ENCODE results near the gene GOLGA8A.

The GOLGA8A gene

GRCh38 chr15:34473840-34474239 lies 36.2 kb upstream of the GOLGA8A start:
- TF ChIP-seq EZH2 (optimal IDR thresholded peaks at IDR 0.05; ENCODE audit: low read depth, low read length) (no peak), EZH2phosphoT487 (IDR thresholded peaks at IDR 0.05; ENCODE audit: low read length) (no peak)
- Histone ChIP-seq H3K36me3 (replicated peaks; ENCODE audit: insufficient read depth, low read length) (no peaks in the 10 kb centered on the region), H2AFZ (ENCODE audit: low read length) (no peak overlapping the region), H3K79me2 (ENCODE audit: low read length) (no peaks in the 10 kb centered on the region), H3K4me2 (ENCODE audit: low read depth, low read length) (no peak overlapping the region), H4K20me1 (ENCODE audit: insufficient read depth, low read length) (no peaks in the 10 kb centered on the region), H3K27me3 (replicated peaks; ENCODE audit: insufficient read depth, low read length) (no peaks in the 10 kb centered on the region), H3K9me2 (replicated peaks; ENCODE audit: insufficient read depth, low read length) (no peaks in the 10 kb centered on the region), H3K27ac (ENCODE audit: low read length) (no peak overlapping the region), H3K9ac (ENCODE audit: low read length) (no peak overlapping the region), H3F3A (ENCODE audit: insufficient read depth, low read length) (no peaks in the 10 kb centered on the region; the same call in 1 of the 2 replicates), H3K4me1 (ENCODE audit: low read length) (0 out of 2 replicates have a peak, but pooled peaks cover 5% of the 10 kb centered on the region), H3K4me3 (ENCODE audit: low read length) (no peak overlapping the region), H3K9me3 (replicated peaks; ENCODE audit: insufficient read depth, low read length) (no peaks in the 10 kb centered on the region)
- no peak for DNase-seq

GRCh38 chr15:34472947-34473346 lies 35.3 kb upstream of the GOLGA8A start:
- Histone ChIP-seq H3K4me3 (ENCODE audit: low read length) (no peak overlapping the region), H3K4me2 (ENCODE audit: low read depth, low read length) (no peak overlapping the region), H3K9ac (ENCODE audit: low read length) (no peak overlapping the region), H3K9me2 (replicated peaks; ENCODE audit: insufficient read depth, low read length) (no peaks in the 10 kb centered on the region), H3K27me3 (replicated peaks; ENCODE audit: insufficient read depth, low read length) (no peaks in the 10 kb centered on the region), H3K36me3 (replicated peaks; ENCODE audit: insufficient read depth, low read length) (no peaks in the 10 kb centered on the region), H3K27ac (ENCODE audit: low read length) (no peak overlapping the region), H3K79me2 (ENCODE audit: low read length) (no peaks in the 10 kb centered on the region), H4K20me1 (ENCODE audit: insufficient read depth, low read length) (no peaks in the 10 kb centered on the region), H3F3A (ENCODE audit: insufficient read depth, low read length) (no peaks in the 10 kb centered on the region; the same call in 1 of the 2 replicates), H3K4me1 (ENCODE audit: low read length) (0 out of 2 replicates have a peak, but pooled peaks cover 5% of the 10 kb centered on the region), H2AFZ (ENCODE audit: low read length) (no peak overlapping the region), H3K9me3 (replicated peaks; ENCODE audit: insufficient read depth, low read length) (no peaks in the 10 kb centered on the region)
- TF ChIP-seq EZH2 (optimal IDR thresholded peaks at IDR 0.05; ENCODE audit: low read depth, low read length): no peak
- no peak for TF ChIP-seq CTCF (IDR thresholded peaks at IDR 0.05; ENCODE audit: low read length)
- DNase-seq: no peak

GRCh38 chr15:34470892-34471291 lies 33.3 kb upstream of the GOLGA8A start:
- H4K20me1 ChIP-seq (ENCODE audit: insufficient read depth, low read length): no peaks in the 10 kb centered on the region
- H2AFZ ChIP-seq (ENCODE audit: low read length): no peak overlapping the region
- H3K9me2 ChIP-seq (replicated peaks; ENCODE audit: insufficient read depth, low read length): no peaks in the 10 kb centered on the region
- no peaks in the 10 kb centered on the region for H3K9me3 ChIP-seq (replicated peaks; ENCODE audit: insufficient read depth, low read length)
- H3K27me3 ChIP-seq (replicated peaks; ENCODE audit: insufficient read depth, low read length): no peaks in the 10 kb centered on the region
- H3K4me2 ChIP-seq (ENCODE audit: low read depth, low read length): no peak overlapping the region
- 0 out of 2 replicates have a peak, but pooled peaks cover 5% of the 10 kb centered on the region for H3K4me1 ChIP-seq (ENCODE audit: low read length)
- no peak overlapping the region for H3K27ac ChIP-seq (ENCODE audit: low read length)
- no peaks in the 10 kb centered on the region for H3K79me2 ChIP-seq (ENCODE audit: low read length)
- no peaks in the 10 kb centered on the region for H3K36me3 ChIP-seq (replicated peaks; ENCODE audit: insufficient read depth, low read length)
- TF ChIP-seq EZH2phosphoT487 (IDR thresholded peaks at IDR 0.05; ENCODE audit: low read length) (no peak), CTCF (IDR thresholded peaks at IDR 0.05; ENCODE audit: low read length) (no peak), EZH2 (optimal IDR thresholded peaks at IDR 0.05; ENCODE audit: low read depth, low read length) (no peak)
- H3K4me3 ChIP-seq (ENCODE audit: low read length): no peak overlapping the region
- no peak overlapping the region for H3K9ac ChIP-seq (ENCODE audit: low read length)
- H3F3A ChIP-seq (ENCODE audit: insufficient read depth, low read length): no peaks in the 10 kb centered on the region; the same call in 1 of the 2 replicates
- no peak for DNase-seq

- no peaks in the 10 kb centered on the region for H3K27me3 ChIP-seq (replicated peaks; ENCODE audit: insufficient read depth, low read length)
- H3K4me3 ChIP-seq (ENCODE audit: low read length): no peak overlapping the region
- H3F3A ChIP-seq (ENCODE audit: insufficient read depth, low read length): no peaks in the 10 kb centered on the region; the same call in 1 of the 2 replicates
- H3K9ac ChIP-seq (ENCODE audit: low read length): no peak overlapping the region
- no peaks in the 10 kb centered on the region for H3K9me2 ChIP-seq (replicated peaks; ENCODE audit: insufficient read depth, low read length)
- H2AFZ ChIP-seq (ENCODE audit: low read length): no peak overlapping the region
- no peaks in the 10 kb centered on the region for H3K79me2 ChIP-seq (ENCODE audit: low read length)
- no peak for DNase-seq
- H3K36me3 ChIP-seq (replicated peaks; ENCODE audit: insufficient read depth, low read length): no peaks in the 10 kb centered on the region
- TF ChIP-seq EZH2phosphoT487 (IDR thresholded peaks at IDR 0.05; ENCODE audit: low read length) (no peak), CTCF (IDR thresholded peaks at IDR 0.05; ENCODE audit: low read length) (no peak), EZH2 (optimal IDR thresholded peaks at IDR 0.05; ENCODE audit: low read depth, low read length) (no peak)
- no peak overlapping the region for H3K27ac ChIP-seq (ENCODE audit: low read length)
- no peaks in the 10 kb centered on the region for H3K9me3 ChIP-seq (replicated peaks; ENCODE audit: insufficient read depth, low read length)
- no peak overlapping the region for H3K4me2 ChIP-seq (ENCODE audit: low read depth, low read length)
- H3K4me1 ChIP-seq (ENCODE audit: low read length): 0 out of 2 replicates have a peak, but pooled peaks cover 5% of the 10 kb centered on the region
- no peaks in the 10 kb centered on the region for H4K20me1 ChIP-seq (ENCODE audit: insufficient read depth, low read length)
Observed at GRCh38 chr15:34470091-34470490, 32.5 kb upstream of the GOLGA8A start.
